T-helper 17 cell (primary cell): ENCODE measurements around the gene C20orf144. TPM values are rescaled to one million over a fixed set of nuclear protein-coding genes. Genes with fewer than 3 reads are reported as not detected.

Source experiments
- ATAC-seq: fragments of 150-1000 bp; cut with Tn5 transposase; 2 replicates; pipeline ENCODE4 v1.10.0; 2021; ENCODE audit warnings: mild to moderate bottlenecking, moderate library complexity
- DNase-seq, 3 donors: peaks; one replicate each; pipeline versions ENCODE4 v3.0.0 to v3.0.0-alpha.2; 2020 to 2021
- H3K9me3 ChIP-seq: one replicate; pipeline ENCODE4 v1.7.0; 2013; ENCODE audit warnings: low read length, mild to moderate bottlenecking; ENCODE audit not compliant: control insufficient read depth, poor library complexity, severe bottlenecking
- H3K27ac Mint-ChIP-seq: one replicate; pipeline ENCODE4 v1.8.0; 2022; ENCODE audit warnings: mild to moderate bottlenecking, moderate library complexity, mixed read lengths
- H3K27me3 Mint-ChIP-seq: one replicate; pipeline ENCODE4 v1.8.0; 2022; ENCODE audit warnings: mixed read lengths
- H3K36me3 Mint-ChIP-seq: one replicate; pipeline ENCODE4 v1.8.0; 2022; ENCODE audit warnings: low read depth, mixed read lengths
- H3K4me1 Mint-ChIP-seq: one replicate; pipeline ENCODE4 v1.8.0; 2022; ENCODE audit warnings: mild to moderate bottlenecking, mixed read lengths
- H3K4me3 Mint-ChIP-seq: one replicate; pipeline ENCODE4 v1.8.0; 2022; ENCODE audit warnings: mild to moderate bottlenecking, moderate library complexity, mixed read lengths
- total RNA-seq, 4 donors: library from RNA in 2 of 4; stranded (reverse) in 2 of 4; gene quantifications; one replicate each; pipeline ENCODE4 v1.2.3 and lab custom pipeline; 2022 to 2026

The C20orf144 gene
- total RNA-seq, 2 donors from 2014 or later, result 0.13 to 0.45 TPM

DNA sequence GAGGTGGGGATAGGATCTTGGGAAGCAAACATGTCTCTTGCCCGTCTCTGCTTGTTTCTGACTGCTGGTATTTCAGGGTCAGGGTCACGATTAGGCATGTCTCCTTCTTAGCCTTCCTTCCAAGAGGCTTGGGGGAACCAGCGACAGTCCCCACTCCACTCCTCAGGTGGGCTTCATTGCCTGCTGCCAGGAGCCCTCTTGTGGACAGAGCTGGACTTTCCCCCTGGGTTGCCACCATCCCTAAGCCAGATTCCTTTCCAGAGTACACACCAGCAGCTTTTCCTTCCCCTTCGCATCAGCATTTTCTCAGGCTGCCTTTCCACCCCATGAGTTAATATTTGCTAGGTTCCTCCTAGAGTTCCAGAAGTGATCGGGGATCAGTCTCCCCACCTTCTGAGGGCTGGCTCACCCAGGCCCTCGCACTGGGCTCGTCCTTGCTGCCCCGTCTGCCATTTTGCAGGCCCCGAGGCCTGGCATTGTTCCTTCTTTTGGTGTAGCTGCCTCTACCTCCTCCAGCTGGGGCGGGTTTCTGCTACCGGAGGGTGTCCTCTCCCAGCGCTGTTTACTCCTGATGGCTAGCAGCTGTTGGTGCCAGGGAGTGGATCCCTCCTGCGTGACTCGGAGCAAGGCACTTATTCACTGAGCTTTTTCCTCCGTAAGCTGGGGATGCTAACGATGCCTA lies 8.8 kb upstream of the C20orf144 start:
- Mint-ChIP-seq H3K36me3 (no peaks in the 10 kb centered on the region), H3K27me3 (no peaks in the 10 kb centered on the region), H3K27ac (no peak overlapping the region), H3K4me1 (peaks cover 8% of the 10 kb centered on the region), H3K4me3 (no peak overlapping the region)
- no peaks in the 10 kb centered on the region for H3K9me3 ChIP-seq
- ATAC-seq, result peak; percentile 60
- no peak for DNase-seq

GRCh38 chr20:33653900-33654596 lies 8.1 kb upstream of the C20orf144 start:
- Mint-ChIP-seq H3K4me3 (no peak overlapping the region), H3K27ac (no peak overlapping the region), H3K4me1 (peaks cover 8% of the 10 kb centered on the region), H3K36me3 (no peaks in the 10 kb centered on the region), H3K27me3 (no peaks in the 10 kb centered on the region)
- DNase-seq, result no peak
- no peak for ATAC-seq
- H3K9me3 ChIP-seq, result no peaks in the 10 kb centered on the region

- no peak overlapping the region for H3K4me3 Mint-ChIP-seq
- no peaks in the 10 kb centered on the region for H3K9me3 ChIP-seq
- no peaks in the 10 kb centered on the region for H3K36me3 Mint-ChIP-seq
- no peak for ATAC-seq
- peaks cover 8% of the 10 kb centered on the region for H3K4me1 Mint-ChIP-seq
- DNase-seq, result no peak
- H3K27ac Mint-ChIP-seq, result no peak overlapping the region
- no peaks in the 10 kb centered on the region for H3K27me3 Mint-ChIP-seq
These were observed 7.4 kb upstream of the C20orf144 start for GRCh38 chr20:33654680-33655161.

- H3K27ac Mint-ChIP-seq, result no peak overlapping the region
- H3K9me3 ChIP-seq, result no peaks in the 10 kb centered on the region
- ATAC-seq, result no peak
- no peaks in the 10 kb centered on the region for H3K27me3 Mint-ChIP-seq
- H3K4me1 Mint-ChIP-seq, result peaks cover 8% of the 10 kb centered on the region
- no peak for DNase-seq
- H3K36me3 Mint-ChIP-seq, result no peaks in the 10 kb centered on the region
- H3K4me3 Mint-ChIP-seq, result no peak overlapping the region
These were observed 7.0 kb upstream of the C20orf144 start for GRCh38 chr20:33655164-33655563.

GRCh38 chr20:33656010-33656782 lies 5.9 kb upstream of the C20orf144 start:
- Mint-ChIP-seq H3K27ac (no peak overlapping the region), H3K27me3 (no peaks in the 10 kb centered on the region), H3K4me1 (peaks cover 8% of the 10 kb centered on the region), H3K4me3 (no peak overlapping the region), H3K36me3 (no peaks in the 10 kb centered on the region)
- ATAC-seq (no peak), DNase-seq (no peak)
- no peaks in the 10 kb centered on the region for H3K9me3 ChIP-seq

DNA sequence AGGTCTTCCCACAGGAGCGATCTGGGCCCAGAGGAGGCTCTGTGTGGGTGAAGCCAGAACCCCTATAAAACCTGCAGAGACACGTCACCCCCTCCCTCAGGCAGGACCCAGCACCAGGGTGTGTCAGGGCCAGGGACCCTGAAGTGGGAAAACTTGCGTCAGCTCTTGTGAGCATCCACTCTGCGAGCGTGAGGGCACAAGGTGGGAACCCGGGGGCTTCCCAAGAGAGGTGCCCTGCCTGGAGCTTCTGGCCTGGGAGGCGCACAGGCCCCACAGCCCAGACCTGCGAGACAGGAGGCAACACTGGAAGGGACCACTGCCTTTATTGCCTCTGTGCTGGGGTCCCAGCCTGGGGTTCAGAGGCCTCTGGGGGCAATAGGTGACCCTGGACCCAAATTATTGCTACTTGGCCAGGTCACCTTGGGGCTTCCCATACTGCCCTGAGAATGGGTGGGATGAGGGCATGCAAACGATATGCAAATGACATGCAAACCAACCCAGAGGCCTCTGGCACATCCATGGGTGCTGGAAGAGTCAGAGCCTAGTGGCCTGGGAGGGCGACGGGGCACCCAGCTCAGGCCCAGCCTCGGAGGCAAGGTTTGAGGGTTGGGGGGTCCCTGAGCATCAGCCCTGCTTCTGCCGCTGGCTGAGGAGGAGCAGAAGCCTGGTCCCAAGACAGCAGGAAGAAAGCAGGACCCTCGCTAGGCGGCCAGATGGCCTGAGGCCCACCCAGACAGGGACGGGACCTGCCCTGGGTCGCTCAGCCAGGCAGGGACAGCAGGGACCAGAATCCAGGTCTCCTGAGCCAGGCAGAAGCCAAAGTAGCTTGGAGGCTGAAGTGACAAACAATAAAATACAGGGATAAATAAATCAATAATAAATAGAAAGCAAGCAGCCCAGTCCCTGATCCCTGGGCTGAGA lies 5.1 kb upstream of the C20orf144 start:
- H3K4me3 Mint-ChIP-seq, result no peak overlapping the region
- H3K4me1 Mint-ChIP-seq, result peaks cover 6% of the 10 kb centered on the region
- no peaks in the 10 kb centered on the region for H3K36me3 Mint-ChIP-seq
- H3K27me3 Mint-ChIP-seq, result no peaks in the 10 kb centered on the region
- no peaks in the 10 kb centered on the region for H3K9me3 ChIP-seq
- ATAC-seq (no peak), DNase-seq (no peak)
- H3K27ac Mint-ChIP-seq, result no peak overlapping the region

DNA sequence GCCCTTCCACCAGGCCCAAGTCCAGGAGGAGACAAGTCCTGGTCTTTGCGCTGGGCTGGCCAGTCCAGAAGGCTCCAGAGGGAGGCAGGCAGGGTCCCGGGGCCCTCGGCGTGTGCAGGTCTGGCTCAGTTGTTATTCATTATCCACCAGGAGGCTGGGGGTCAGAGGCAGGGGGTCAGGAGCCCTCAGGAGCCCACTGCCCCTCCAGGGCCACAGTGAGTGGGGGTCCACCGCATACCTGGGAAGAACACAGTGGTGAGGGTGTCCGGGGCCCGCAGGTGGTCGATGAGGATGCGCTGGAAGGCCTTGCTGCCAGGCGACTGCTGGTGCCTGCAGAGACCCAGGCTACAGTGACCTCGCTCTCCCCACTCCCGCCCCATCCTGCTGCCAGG lies 4.4 kb upstream of the C20orf144 start:
- no peaks in the 10 kb centered on the region for H3K36me3 Mint-ChIP-seq
- DNase-seq, result no peak
- peaks cover 5% of the 10 kb centered on the region for H3K4me1 Mint-ChIP-seq
- no peaks in the 10 kb centered on the region for H3K9me3 ChIP-seq
- no peak for ATAC-seq
- no peak overlapping the region for H3K4me3 Mint-ChIP-seq
- H3K27ac Mint-ChIP-seq, result no peak overlapping the region
- H3K27me3 Mint-ChIP-seq, result no peaks in the 10 kb centered on the region

- DNase-seq (no peak), ATAC-seq (no peak)
- Mint-ChIP-seq H3K4me3 (no peak overlapping the region), H3K27me3 (no peaks in the 10 kb centered on the region), H3K4me1 (peaks cover 5% of the 10 kb centered on the region), H3K27ac (no peak overlapping the region), H3K36me3 (no peaks in the 10 kb centered on the region)
- H3K9me3 ChIP-seq, result no peaks in the 10 kb centered on the region
These were observed 3.6 kb upstream of the C20orf144 start for GRCh38 chr20:33658510-33658909.

- no peaks in the 10 kb centered on the region for H3K36me3 Mint-ChIP-seq
- H3K27me3 Mint-ChIP-seq, result no peaks in the 10 kb centered on the region
- no peak overlapping the region for H3K4me3 Mint-ChIP-seq
- no peak overlapping the region for H3K27ac Mint-ChIP-seq
- ATAC-seq (no peak), DNase-seq (no peak)
- no peaks in the 10 kb centered on the region for H3K9me3 ChIP-seq
- H3K4me1 Mint-ChIP-seq, result peaks cover 4% of the 10 kb centered on the region
These were observed 3.2 kb upstream of the C20orf144 start for GRCh38 chr20:33658929-33659328.

DNA sequence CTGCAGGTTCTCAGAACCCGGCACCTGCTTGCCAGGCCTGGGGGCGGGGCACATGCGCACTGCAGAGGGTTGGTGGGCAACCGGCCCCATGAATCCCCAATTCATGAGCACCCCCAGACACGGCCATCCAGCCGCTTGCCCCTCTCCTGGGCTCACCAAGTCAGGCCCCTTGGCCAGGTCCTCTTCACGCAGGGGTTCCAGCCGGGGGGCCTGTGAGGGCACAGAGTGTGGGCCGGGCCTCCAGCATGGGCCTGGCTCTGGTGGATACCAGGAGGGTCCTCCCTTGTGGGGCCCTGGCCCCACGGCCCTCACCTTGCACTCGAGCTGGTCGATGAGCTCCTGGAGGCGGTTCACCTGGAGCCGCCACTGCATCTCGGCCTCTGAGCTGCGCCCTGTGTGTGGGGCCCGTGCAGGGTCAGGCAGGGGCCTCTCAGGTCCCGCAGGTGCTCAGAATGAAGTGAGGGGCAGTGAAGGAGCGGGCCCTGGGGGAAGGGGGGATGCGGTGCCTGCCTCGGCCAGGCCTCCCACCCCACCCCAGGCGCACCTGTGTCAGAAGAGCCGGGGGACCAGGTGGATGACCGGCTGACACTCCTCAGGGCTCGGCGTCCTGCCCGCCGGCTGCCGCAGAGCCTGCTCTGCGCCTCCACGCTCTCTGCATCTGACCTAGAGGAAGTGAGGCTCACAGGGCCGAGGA lies 2.6 kb upstream of the C20orf144 start:
- Mint-ChIP-seq H3K4me1 (peaks cover 6% of the 10 kb centered on the region), H3K36me3 (no peaks in the 10 kb centered on the region), H3K27me3 (no peaks in the 10 kb centered on the region), H3K27ac (no peak overlapping the region), H3K4me3 (no peak overlapping the region)
- H3K9me3 ChIP-seq, result no peaks in the 10 kb centered on the region
- ATAC-seq, result no peak
- no peak for DNase-seq

DNA sequence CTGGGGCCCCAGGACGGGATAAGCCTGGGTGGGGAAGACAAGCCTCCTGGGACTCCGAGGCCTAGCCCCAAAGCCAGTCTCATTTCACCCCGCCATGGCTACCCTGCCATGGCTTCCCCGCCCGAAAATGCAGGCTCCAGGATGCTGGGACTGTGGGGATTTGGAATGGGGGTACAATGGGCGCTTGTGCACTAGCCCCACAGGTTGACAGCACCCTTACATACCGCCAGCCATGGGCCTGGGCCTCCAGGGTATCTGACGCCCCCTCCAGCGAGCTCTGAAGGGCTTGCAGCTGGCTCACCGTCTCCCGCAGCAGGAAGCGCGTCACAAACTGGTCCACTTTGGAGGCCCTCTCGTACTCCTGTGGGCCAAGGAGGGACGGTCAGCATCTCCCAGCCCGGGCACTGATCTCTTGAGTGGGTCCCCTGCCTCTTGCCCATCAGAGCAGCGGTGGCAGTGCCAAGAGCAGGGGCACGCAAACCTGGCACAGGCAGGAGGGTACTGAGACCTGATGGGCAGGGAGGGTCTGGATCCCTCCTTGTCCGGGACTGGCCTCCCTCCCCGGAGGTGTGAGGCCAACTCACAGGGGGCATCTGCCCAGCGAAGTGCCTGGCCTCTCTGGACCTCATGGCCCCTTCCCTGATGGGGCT lies 2.0 kb upstream of the C20orf144 start:
- H3K4me3 Mint-ChIP-seq, result no peak overlapping the region
- no peak for DNase-seq
- ATAC-seq, result no peak
- no peaks in the 10 kb centered on the region for H3K27me3 Mint-ChIP-seq
- peaks cover 13% of the 10 kb centered on the region for H3K4me1 Mint-ChIP-seq
- H3K9me3 ChIP-seq, result no peaks in the 10 kb centered on the region
- no peaks in the 10 kb centered on the region for H3K36me3 Mint-ChIP-seq
- peak overlapping the region; percentile 19 for H3K27ac Mint-ChIP-seq

DNA sequence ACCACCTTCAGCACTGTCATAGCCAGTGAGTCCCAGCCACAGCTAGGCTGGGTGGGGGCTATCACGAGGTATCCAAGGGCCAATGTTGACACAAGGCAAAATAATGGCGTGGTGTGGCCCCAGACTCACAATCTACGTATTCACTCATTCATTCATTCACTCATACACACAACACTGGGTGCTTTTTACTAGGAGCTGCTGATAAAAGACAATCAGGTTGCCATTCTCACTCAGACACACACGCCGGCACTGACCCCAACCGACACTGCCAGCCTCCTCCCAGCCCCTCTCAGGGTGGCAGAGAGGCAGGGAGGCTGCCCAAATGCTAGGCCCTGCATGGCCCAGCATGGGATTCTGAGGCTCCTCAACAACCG lies 1.5 kb upstream of the C20orf144 start:
- Mint-ChIP-seq H3K27ac (peak overlapping the region; percentile 19), H3K4me1 (peaks cover 16% of the 10 kb centered on the region), H3K36me3 (no peaks in the 10 kb centered on the region), H3K27me3 (no peaks in the 10 kb centered on the region), H3K4me3 (no peak overlapping the region)
- ATAC-seq (no peak), DNase-seq (no peak)
- H3K9me3 ChIP-seq, result no peaks in the 10 kb centered on the region
